ENCODE data around the gene PRSS21. TPM values are rescaled to one million over a fixed set of nuclear protein-coding genes. Genes with fewer than 3 reads are reported as not detected.

PRSS21 gene
- polyA plus RNA-seq, 3 donors, result 2.1 to 9.0 (median 3.1) TPM

DNA sequence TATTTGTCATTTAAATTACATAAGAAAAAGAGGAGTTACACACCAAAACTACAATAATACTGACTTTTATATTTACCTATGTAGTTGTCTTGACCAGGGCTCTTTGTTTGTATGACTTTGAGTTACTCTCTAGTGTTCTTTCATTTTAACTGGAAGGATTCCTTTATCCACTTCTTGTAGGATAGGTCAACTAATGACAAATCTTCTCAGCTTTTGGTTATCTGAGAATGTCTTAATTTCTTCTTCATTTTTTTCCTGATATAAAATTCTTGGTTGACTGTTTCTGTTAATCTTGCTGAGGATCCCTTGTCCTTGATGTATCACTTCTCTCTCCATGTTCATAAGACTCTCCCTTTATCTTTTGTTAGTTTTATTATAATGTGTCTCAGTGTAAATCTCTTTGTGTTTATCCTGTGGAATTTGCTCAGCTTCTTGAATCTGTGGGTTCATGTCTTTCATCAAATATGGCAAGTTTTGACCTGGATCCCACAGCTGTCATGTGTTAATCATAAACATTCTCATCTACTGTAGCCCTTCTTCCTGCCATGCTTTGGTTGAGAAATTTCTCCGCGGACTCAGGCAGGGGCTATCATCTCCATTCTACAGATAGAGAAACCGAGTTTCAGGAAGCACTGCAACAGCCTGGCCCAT, 13.4 kb upstream of the PRSS21 start:
- peaks cover 11% of the 10 kb centered on the region for H3K4me1 Mint-ChIP-seq
- no peaks in the 10 kb centered on the region for H3K27me3 ChIP-seq (ENCODE audit: control insufficient read depth in 2 of 2, insufficient read depth in 2 of 2, low read length in 2 of 2)
- H3K36me3 ChIP-seq (replicated peaks in 1 of 2; ENCODE audit: control insufficient read depth in 1 of 2, insufficient read depth in 2 of 2, low read length in 2 of 2), result no peaks in the 10 kb centered on the region
- H3K9me3 Mint-ChIP-seq, result peaks cover 12 to 20% (median 16%) of the 10 kb centered on the region in 7 donors
- H3K27ac ChIP-seq (ENCODE audit: low read depth in 1 of 2, low read length in 2 of 2), result no peak overlapping the region
- peaks cover 7 to 17% (median 11%) of the 10 kb centered on the region in 3 donors for H3K27me3 Mint-ChIP-seq (ENCODE audit: low read depth in 3 of 3)
- peak overlapping the region in 1 of 7 donors; percentile 1 for H3K27ac Mint-ChIP-seq
- H3K4me3 Mint-ChIP-seq, result no peak overlapping the region
- intact Hi-C loops (cut with micrococcal nuclease), result no loop called here
- H3K9ac ChIP-seq (ENCODE audit: insufficient read depth, low read length, poor library complexity, severe bottlenecking), result no peak overlapping the region
- TF ChIP-seq, protein P1, sequence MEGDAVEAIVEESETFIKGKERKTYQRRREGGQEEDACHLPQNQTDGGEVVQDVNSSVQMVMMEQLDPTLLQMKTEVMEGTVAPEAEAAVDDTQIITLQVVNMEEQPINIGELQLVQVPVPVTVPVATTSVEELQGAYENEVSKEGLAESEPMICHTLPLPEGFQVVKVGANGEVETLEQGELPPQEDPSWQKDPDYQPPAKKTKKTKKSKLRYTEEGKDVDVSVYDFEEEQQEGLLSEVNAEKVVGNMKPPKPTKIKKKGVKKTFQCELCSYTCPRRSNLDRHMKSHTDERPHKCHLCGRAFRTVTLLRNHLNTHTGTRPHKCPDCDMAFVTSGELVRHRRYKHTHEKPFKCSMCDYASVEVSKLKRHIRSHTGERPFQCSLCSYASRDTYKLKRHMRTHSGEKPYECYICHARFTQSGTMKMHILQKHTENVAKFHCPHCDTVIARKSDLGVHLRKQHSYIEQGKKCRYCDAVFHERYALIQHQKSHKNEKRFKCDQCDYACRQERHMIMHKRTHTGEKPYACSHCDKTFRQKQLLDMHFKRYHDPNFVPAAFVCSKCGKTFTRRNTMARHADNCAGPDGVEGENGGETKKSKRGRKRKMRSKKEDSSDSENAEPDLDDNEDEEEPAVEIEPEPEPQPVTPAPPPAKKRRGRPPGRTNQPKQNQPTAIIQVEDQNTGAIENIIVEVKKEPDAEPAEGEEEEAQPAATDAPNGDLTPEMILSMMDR (IDR thresholded peaks at IDR 0.05), result no peak
- no peak for DNase-seq
- H3K4me1 ChIP-seq (ENCODE audit: control insufficient read depth in 1 of 2, insufficient read depth in 2 of 2, low read length in 2 of 2), result peaks cover 6 to 8% of the 10 kb centered on the region in 2 donors
- no peak overlapping the region for H3K4me3 ChIP-seq (replicated peaks in 1 of 3; ENCODE audit: low read depth in 2 of 3, low read length in 3 of 3)
- H3K4me2 ChIP-seq (replicated peaks; ENCODE audit: extremely low read depth, low read length, poor library complexity, severe bottlenecking), result no peak overlapping the region
- no peak overlapping the region for H2AFZ ChIP-seq (ENCODE audit: insufficient read depth, low read depth, low read length, poor library complexity, severe bottlenecking)
- no CpG with 5 or more reads among the region's 3 CpGs for WGBS (ENCODE audit: insufficient coverage)
- H3K9me3 ChIP-seq (replicated peaks in 1 of 2; ENCODE audit: control insufficient read depth in 1 of 2, insufficient read depth in 1 of 2, low read length in 2 of 2), result peaks cover 9 to 15% of the 10 kb centered on the region in 2 donors
- H3K36me3 Mint-ChIP-seq, result no peaks in the 10 kb centered on the region
- no peaks in the 10 kb centered on the region for H3K79me2 ChIP-seq (ENCODE audit: insufficient read depth, low read length)
- no peaks in the 10 kb centered on the region for H4K20me1 ChIP-seq (ENCODE audit: insufficient read depth, low read length)

DNA sequence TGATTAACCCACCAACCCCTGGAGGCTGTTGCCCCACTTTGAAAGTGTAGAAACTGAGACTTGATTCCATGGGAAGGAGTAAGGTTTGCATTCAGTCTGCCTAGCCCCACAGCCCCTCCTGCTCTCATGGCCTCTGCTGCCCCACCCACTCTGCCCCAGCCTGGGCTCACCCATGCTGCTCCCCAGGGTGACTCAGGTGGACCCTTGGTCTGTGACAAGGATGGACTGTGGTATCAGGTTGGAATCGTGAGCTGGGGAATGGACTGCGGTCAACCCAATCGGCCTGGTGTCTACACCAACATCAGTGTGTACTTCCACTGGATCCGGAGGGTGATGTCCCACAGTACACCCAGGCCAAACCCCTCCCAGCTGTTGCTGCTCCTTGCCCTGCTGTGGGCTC, 12.3 kb upstream of the PRSS21 start:
- intact Hi-C loops (cut with micrococcal nuclease), result no loop called here

More for the DNA sequence above, 12.3 kb upstream of the PRSS21 start:
- no peaks in the 10 kb centered on the region for H3K36me3 ChIP-seq (replicated peaks in 1 of 2; ENCODE audit: control insufficient read depth in 1 of 2, insufficient read depth in 2 of 2, low read length in 2 of 2)
- H2AFZ ChIP-seq (ENCODE audit: insufficient read depth, low read depth, low read length, poor library complexity, severe bottlenecking), result no peak overlapping the region
- H3K9ac ChIP-seq (ENCODE audit: insufficient read depth, low read length, poor library complexity, severe bottlenecking), result no peak overlapping the region
- H3K79me2 ChIP-seq (ENCODE audit: insufficient read depth, low read length), result no peaks in the 10 kb centered on the region
- peaks cover 9 to 15% of the 10 kb centered on the region in 2 donors for H3K9me3 ChIP-seq (replicated peaks in 1 of 2; ENCODE audit: control insufficient read depth in 1 of 2, insufficient read depth in 1 of 2, low read length in 2 of 2)
- Mint-ChIP-seq H3K4me1 (peaks cover 5% of the 10 kb centered on the region), H3K4me3 (peak overlapping the region in 1 of 2 donors; percentile 21), H3K27ac (no peak overlapping the region), H3K36me3 (no peaks in the 10 kb centered on the region), H3K27me3 (ENCODE audit: low read depth in 3 of 3) (peaks cover 7 to 24% (median 14%) of the 10 kb centered on the region in 3 donors), H3K9me3 (peaks cover 12 to 22% (median 16%) of the 10 kb centered on the region in 7 donors)
- DNase-seq, result no peak
- WGBS (ENCODE audit: insufficient coverage), result 100% methylated on average over 1 of the region's 4 CpGs
- no peaks in the 10 kb centered on the region for H4K20me1 ChIP-seq (ENCODE audit: insufficient read depth, low read length)
- H3K4me1 ChIP-seq (ENCODE audit: control insufficient read depth in 1 of 2, insufficient read depth in 2 of 2, low read length in 2 of 2), result peaks cover 2 to 4% of the 10 kb centered on the region in 2 donors
- TF ChIP-seq, protein P1 (IDR thresholded peaks at IDR 0.05), result no peak
- no peak overlapping the region for H3K4me2 ChIP-seq (replicated peaks; ENCODE audit: extremely low read depth, low read length, poor library complexity, severe bottlenecking)
- no peaks in the 10 kb centered on the region for H3K27me3 ChIP-seq (ENCODE audit: control insufficient read depth in 2 of 2, insufficient read depth in 2 of 2, low read length in 2 of 2)
- no peak overlapping the region for H3K4me3 ChIP-seq (replicated peaks in 1 of 3; ENCODE audit: low read depth in 2 of 3, low read length in 3 of 3)
- no peak overlapping the region for H3K27ac ChIP-seq (ENCODE audit: low read depth in 1 of 2, low read length in 2 of 2)
